SK-N-SH treated with all-trans-retinoic acid at 6 μM for 48 hours (cell line): ENCODE data around the gene CASP7.
"Not testable (repeated sequence)": the region's sequence is repeated elsewhere in the genome, so short reads cannot be mapped to it uniquely, and the experiment has no call there.

Experiments
- ARNTL ChIP-seq: fragments of 450-650 bp; formaldehyde crosslinking; IDR thresholded peaks from 2 replicates; pipeline ENCODE4 v1.5.0; 2020; ENCODE audit warnings: low read depth, mild to moderate bottlenecking, moderate library complexity, borderline replicate concordance
- CREB5 ChIP-seq: fragments of 250-450 bp; sonication (Bioruptor Pico); IDR thresholded peaks from 2 replicates; pipeline ENCODE4 v1.5.1; 2020; ENCODE audit warnings: low read depth, mild to moderate bottlenecking, moderate library complexity
- PATZ1 ChIP-seq: fragments of 250-450 bp; sonication (Bioruptor Pico); IDR thresholded peaks from 2 replicates; pipeline ENCODE4 v1.8.0; 2020; ENCODE audit warnings: mild to moderate bottlenecking, moderate library complexity, borderline replicate concordance
- PPARA ChIP-seq: fragments of 250-450 bp; sonication (Bioruptor Pico); IDR thresholded peaks from 2 replicates; pipeline ENCODE4 v1.5.0; 2020; ENCODE audit warnings: mild to moderate bottlenecking, borderline replicate concordance
- TCF4 ChIP-seq: fragments of 250-450 bp; sonication (Bioruptor Pico); IDR thresholded peaks from 2 replicates; pipeline ENCODE4 v1.8.0; 2021; ENCODE audit warnings: mild to moderate bottlenecking, moderate library complexity, borderline replicate concordance
- ZFP3 ChIP-seq: fragments of 250-450 bp; sonication (Bioruptor Pico); IDR thresholded peaks from 2 replicates; pipeline ENCODE4 v1.5.0; 2020; ENCODE audit warnings: mild to moderate bottlenecking, moderate library complexity
- ZNF8 ChIP-seq: fragments of 450-650 bp; formaldehyde crosslinking; IDR thresholded peaks from 2 replicates; pipeline ENCODE4 v1.5.0; 2020; ENCODE audit warnings: mild to moderate bottlenecking, moderate library complexity

- TF ChIP-seq PATZ1; PPARA (CRISPR knock-in tag); CREB5 (CRISPR knock-in tag); ARNTL (CRISPR knock-in tag); ZFP3 (CRISPR knock-in tag); TCF4 (CRISPR knock-in tag); ZNF8 (CRISPR knock-in tag): not testable (repeated sequence)
Observed at GRCh38 chr10:113771131-113771530, 91.4 kb downstream of the CASP7 start.
